Adrenal gland (tissue), 12 donors: ENCODE results near the gene KHDRBS2. TPM values are rescaled to one million over a fixed set of nuclear protein-coding genes. Genes with fewer than 3 reads are reported as not detected.

Experiments
- DNase-seq, 7 donors: peaks; one replicate each; pipeline ENCODE4 v3.0.0-alpha.2; 2019 to 2020
- H3K27ac ChIP-seq, 5 donors: fragments of 200-600 bp; sonication (generic) in 4 of 5; 1 replicate in 3 of 5; 2 replicates in 2 of 5; pipeline versions ENCODE4 v1.5.1 to v1.8.0; 2016 to 2020; ENCODE audit warnings: mild to moderate bottlenecking in 1 of 5
- H3K27me3 ChIP-seq: fragments of 200-600 bp; 2 replicates; pipeline ENCODE4 v1.8.0; 2021
- H3K36me3 ChIP-seq, 2 donors: fragments of 200-600 bp; replicated peaks in 1 of 2; 1 replicate in 1 of 2; 2 replicates in 1 of 2; pipeline versions ENCODE4 v1.5.1 to v1.8.0; 2018 to 2022
- H3K4me1 ChIP-seq, 2 donors: fragments of 200-600 bp; replicated peaks in 1 of 2; 1 replicate in 1 of 2; 2 replicates in 1 of 2; pipeline versions ENCODE4 v1.5.1 to v1.8.0; 2018 to 2021
- H3K4me3 ChIP-seq, 4 donors: fragments of 200-600 bp; sonication (generic) in 3 of 4; one replicate each; pipeline ENCODE4 v1.5.1; 2016 to 2018
- H3K9me3 ChIP-seq, 3 donors: fragments of 200-600 bp; sonication (generic) in 1 of 3; replicated peaks in 1 of 3; 1 replicate in 2 of 3; 2 replicates in 1 of 3; pipeline versions ENCODE4 v1.5.1 to v1.8.0; 2016 to 2021
- CTCF ChIP-seq, 6 experiments: fragments of 450-650 bp in 4 of 6; fragments of 200-600 bp in 2 of 6; sonication (generic) in 1 of 6; IDR thresholded peaks; 1 replicate in 5 of 6; 2 replicates in 1 of 6; pipeline versions ENCODE4 v1.5.1 to v1.8.0; 2016 to 2021; ENCODE audit warnings: antibody characterized with exemption in 6 of 6, mild to moderate bottlenecking in 2 of 6, moderate library complexity in 1 of 6
- POLR2A ChIP-seq, 2 donors: fragments of 450-650 bp; IDR thresholded peaks; one replicate each; pipeline ENCODE4 v1.6.1; 2017; ENCODE audit warnings: antibody characterized with exemption in 2 of 2, mild to moderate bottlenecking in 2 of 2, moderate library complexity in 1 of 2
- WGBS, 4 donors: extraction: QIAGEN DNeasy Blood & Tissue Kit in 2 of 4; methylation state at CpG; one replicate each; pipeline versions ENCODE4 v1.1.5 to v1.1.7; 2013 to 2017; 5-methylcytosine and 5-hydroxymethylcytosine counted together
- intact Hi-C, 2 donors: fragments of 100-400 bp; cut with DNase I; formaldehyde crosslinking; loops; one replicate each; pipeline versions ENCODE4 v1.14.1 to v1.15.0; 2022 to 2023
- polyA plus RNA-seq, 3 donors: library from polyadenylated mRNA; stranded (reverse); fragments of 200-250 nt in 2 of 3; fragments of 350-450 nt in 1 of 3; fragmentation: Illumina TruSeq in 1 of 3; extraction: RNeasy Lipid Tissue Mini Kit (QIAGEN cat#74804) in 1 of 3; gene quantifications; one replicate each; pipeline ENCODE4 v1.2.3, GENCODE V29; 2013 to 2014
- total RNA-seq, 9 donors: library from RNA; depleted of rRNA in 4 of 9; stranded (reverse); fragments of >200 nt in 4 of 9; fragments of 120-200 nt in 1 of 9; fragmentation: NEBNext Ultra II Directional in 1 of 9; extraction: Animal tissue kit (Norgen Biotek cat#: 25700) in 1 of 9; gene quantifications; one replicate each; pipeline versions ENCODE4 v1.1.0 to v1.2.4, GENCODE V29; 2013 to 2023
- donor health status: healthy with polysubstance abuse.
- donor health status: Bipolar disorder and iron deficiency.
- donor health status: DM: yes; HTN: yes; CAD: no.
- donor health status: DM: no; HTN: no; CAD: no.
- donor health status: DM: no; HTN: no; CAD: no.
- donor health status: DM: yes; HTN: yes; CAD: no.

Gene KHDRBS2
- total and polyA plus RNA-seq, 12 donors: 0.42 to 4.7 (median 1.9) TPM

GRCh38 chr6:62146954-62147853 is 138.8 kb downstream of the KHDRBS2 start:
- H3K36me3 ChIP-seq: no peaks in the 10 kb centered on the region
- H3K9me3 ChIP-seq: no peaks in the 10 kb centered on the region
- intact Hi-C loops: no loop called here
- DNase-seq: peak in 1 of 7 donors; percentile 14
- no peak for TF ChIP-seq CTCF (IDR thresholded peaks at IDR 0.05)
- peak overlapping the region in 1 of 4 donors; percentile 41 for H3K4me3 ChIP-seq
- no peaks in the 10 kb centered on the region for H3K27me3 ChIP-seq
- peaks cover 0 to 13% of the 10 kb centered on the region in 2 donors for H3K4me1 ChIP-seq
- peak overlapping the region in 3 of 5 donors; percentile 22 to 59 (median 43) for H3K27ac ChIP-seq
- 12 to 29% (median 22%) methylated on average over 4 of the region's 4 CpGs for WGBS, 4 donors

- intact Hi-C loops: no loop called here
- no peaks in the 10 kb centered on the region for H3K36me3 ChIP-seq
- no peaks in the 10 kb centered on the region for H3K27me3 ChIP-seq
- H3K4me3 ChIP-seq: no peak overlapping the region
- no peaks in the 10 kb centered on the region for H3K4me1 ChIP-seq
- no peaks in the 10 kb centered on the region for H3K9me3 ChIP-seq
- DNase-seq: no peak
- no peak overlapping the region for H3K27ac ChIP-seq
- WGBS, 4 donors: 75 to 88% (median 77%) methylated on average over 1 of the region's 1 CpG
- no peak for TF ChIP-seq POLR2A (IDR thresholded peaks at IDR 0.05)
- TF ChIP-seq CTCF (IDR thresholded peaks at IDR 0.05): no peak
These were observed 156.9 kb downstream of the KHDRBS2 start for GRCh38 chr6:62129127-62129526.

GRCh38 chr6:62119401-62119800 is 166.6 kb downstream of the KHDRBS2 start:
- no peak for TF ChIP-seq CTCF (IDR thresholded peaks at IDR 0.05)
- TF ChIP-seq POLR2A (IDR thresholded peaks at IDR 0.05): no peak
- Histone ChIP-seq H3K27ac (no peak overlapping the region), H3K4me3 (no peak overlapping the region), H3K27me3 (no peaks in the 10 kb centered on the region), H3K4me1 (no peaks in the 10 kb centered on the region), H3K36me3 (no peaks in the 10 kb centered on the region), H3K9me3 (no peaks in the 10 kb centered on the region)
- WGBS, 4 donors: 71 to 92% (median 74%) methylated on average over 1 of the region's 1 CpG
- intact Hi-C loops: no loop called here
- no peak for DNase-seq

- DNase-seq: no peak
- TF ChIP-seq POLR2A (IDR thresholded peaks at IDR 0.05): no peak
- no peak for TF ChIP-seq CTCF (IDR thresholded peaks at IDR 0.05)
- Histone ChIP-seq H3K9me3 (no peaks in the 10 kb centered on the region), H3K4me3 (no peak overlapping the region), H3K36me3 (no peaks in the 10 kb centered on the region), H3K27ac (no peak overlapping the region), H3K4me1 (no peaks in the 10 kb centered on the region), H3K27me3 (no peaks in the 10 kb centered on the region)
- intact Hi-C loops: no loop called here
- 89 to 92% (median 91%) methylated on average over 4 to 8 of the region's 8 CpGs for WGBS, 4 donors
These were observed 182.7 kb downstream of the KHDRBS2 start for GRCh38 chr6:62103186-62103859.
